Activated gamma-delta T cell (primary cell): ENCODE measurements around the gene KRT33B.

ENCODE experiments used
- DNase-seq: peaks from one replicate; lab custom pipeline; 2025; lab: John Stamatoyannopoulos, UW

KRT33B gene

GRCh38 chr17:41325126-41325525 lies 44.5 kb downstream of the KRT33B start:
- no peak for DNase-seq

- no peak for DNase-seq
Observed at GRCh38 chr17:41324180-41325075, 45.2 kb downstream of the KRT33B start.

GRCh38 chr17:41322903-41323895 lies 46.4 kb downstream of the KRT33B start:
- no peak for DNase-seq

GRCh38 chr17:41322094-41322902 lies 47.3 kb downstream of the KRT33B start:
- no peak for DNase-seq

- no peak for DNase-seq
Observed at GRCh38 chr17:41318231-41318630, 51.4 kb downstream of the KRT33B start.

- DNase-seq, result no peak
Observed at GRCh38 chr17:41315814-41316445, 53.7 kb downstream of the KRT33B start.

- DNase-seq, result no peak
Observed at GRCh38 chr17:41315204-41315794, 54.3 kb downstream of the KRT33B start, which contains the start of gene KRTAP17-1. TSS of gene KRTAP17-1 (minus strand) at chr17:41315710. CDS start at chr17:41315650, 60 bp downstream.
